Measurements from ENCODE around the gene PEX6.

DNA sequence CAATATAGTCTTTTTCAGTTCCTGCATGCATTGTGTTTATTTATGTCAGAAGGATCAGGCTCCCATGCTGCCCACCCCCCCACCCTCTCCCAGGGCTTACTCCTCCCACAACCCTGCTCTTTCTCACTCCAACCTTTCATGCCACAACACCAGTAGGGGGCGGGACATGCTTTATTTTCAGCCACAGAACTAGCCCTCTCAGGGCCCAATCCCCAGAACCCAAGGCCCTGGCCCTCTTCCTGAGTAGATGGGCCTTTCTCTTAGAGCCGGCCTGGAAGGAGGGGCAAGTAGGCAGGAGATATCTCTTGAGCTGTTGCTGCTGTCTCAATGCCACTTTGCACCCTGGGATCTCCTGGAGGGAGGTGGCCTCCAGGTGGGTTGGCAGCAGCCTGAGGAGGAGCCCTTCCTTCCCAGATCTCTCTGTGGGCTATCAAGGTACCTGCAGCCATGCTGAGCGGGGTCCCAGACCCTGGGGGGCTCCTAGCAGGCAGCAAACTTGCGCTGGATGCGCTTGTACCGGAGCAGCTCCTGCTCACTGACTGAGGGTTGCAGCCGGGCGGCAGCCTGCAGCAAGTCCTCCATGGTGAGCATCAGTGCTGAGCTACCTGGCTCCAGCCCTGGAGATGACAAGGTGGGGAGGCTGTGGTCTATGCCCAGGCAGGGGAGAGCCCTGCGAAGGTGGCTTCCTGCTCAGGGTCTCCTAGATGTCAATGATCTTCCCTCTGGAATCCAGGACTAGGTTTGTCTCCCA, 15.0 kb downstream of the PEX6 start:
- TF ChIP-seq POLR2AphosphoS5 (IDR thresholded peaks at IDR 0.05; ENCODE audit: low read depth, low read length): no peak
- no peak for TF ChIP-seq POLR2A (IDR thresholded peaks at IDR 0.05; ENCODE audit: low read depth, low read length)

Data from GM12892 (cell line).